GM23338 (cell line): Measurements from ENCODE around the gene PORCN.

Source experiments
- EZH2 ChIP-seq: fragments of 200-600 bp; sonication (generic); IDR thresholded peaks from one replicate; pipeline ENCODE4 v1.8.0; 2017; ENCODE audit warnings: antibody characterized with exemption, mild to moderate bottlenecking, low read depth; ENCODE audit not compliant: unreplicated experiment
- POLR2AphosphoS5 ChIP-seq: IDR thresholded peaks from 2 replicates; pipeline ENCODE4 v1.6.1; 2016; ENCODE audit warnings: antibody characterized with exemption, low read depth
- STAT1 ChIP-seq: IDR thresholded peaks from one replicate; pipeline ENCODE4 v1.6.1; 2016; ENCODE audit warnings: antibody characterized with exemption; ENCODE audit not compliant: unreplicated experiment
- TF ChIP-seq, protein P1 (sequence below): IDR thresholded peaks from one replicate; pipeline ENCODE4 v1.6.1; 2018; ENCODE audit warnings: antibody characterized with exemption; ENCODE audit not compliant: unreplicated experiment
- TF ChIP-seq, protein P2 (sequence below), 2 experiments: fragments of 200-600 bp in 1 of 2; sonication (generic) in 1 of 2; conservative IDR thresholded peaks; 2 replicates each; pipeline versions ENCODE4 v1.5.1 to v1.6.1; 2016 to 2017; ENCODE audit warnings: antibody characterized with exemption in 2 of 2, low read depth in 2 of 2, mild to moderate bottlenecking in 2 of 2, moderate library complexity in 1 of 2

GRCh38 chrX:48533165-48533564, 24.4 kb downstream of the PORCN start:
- TF ChIP-seq, protein P1, sequence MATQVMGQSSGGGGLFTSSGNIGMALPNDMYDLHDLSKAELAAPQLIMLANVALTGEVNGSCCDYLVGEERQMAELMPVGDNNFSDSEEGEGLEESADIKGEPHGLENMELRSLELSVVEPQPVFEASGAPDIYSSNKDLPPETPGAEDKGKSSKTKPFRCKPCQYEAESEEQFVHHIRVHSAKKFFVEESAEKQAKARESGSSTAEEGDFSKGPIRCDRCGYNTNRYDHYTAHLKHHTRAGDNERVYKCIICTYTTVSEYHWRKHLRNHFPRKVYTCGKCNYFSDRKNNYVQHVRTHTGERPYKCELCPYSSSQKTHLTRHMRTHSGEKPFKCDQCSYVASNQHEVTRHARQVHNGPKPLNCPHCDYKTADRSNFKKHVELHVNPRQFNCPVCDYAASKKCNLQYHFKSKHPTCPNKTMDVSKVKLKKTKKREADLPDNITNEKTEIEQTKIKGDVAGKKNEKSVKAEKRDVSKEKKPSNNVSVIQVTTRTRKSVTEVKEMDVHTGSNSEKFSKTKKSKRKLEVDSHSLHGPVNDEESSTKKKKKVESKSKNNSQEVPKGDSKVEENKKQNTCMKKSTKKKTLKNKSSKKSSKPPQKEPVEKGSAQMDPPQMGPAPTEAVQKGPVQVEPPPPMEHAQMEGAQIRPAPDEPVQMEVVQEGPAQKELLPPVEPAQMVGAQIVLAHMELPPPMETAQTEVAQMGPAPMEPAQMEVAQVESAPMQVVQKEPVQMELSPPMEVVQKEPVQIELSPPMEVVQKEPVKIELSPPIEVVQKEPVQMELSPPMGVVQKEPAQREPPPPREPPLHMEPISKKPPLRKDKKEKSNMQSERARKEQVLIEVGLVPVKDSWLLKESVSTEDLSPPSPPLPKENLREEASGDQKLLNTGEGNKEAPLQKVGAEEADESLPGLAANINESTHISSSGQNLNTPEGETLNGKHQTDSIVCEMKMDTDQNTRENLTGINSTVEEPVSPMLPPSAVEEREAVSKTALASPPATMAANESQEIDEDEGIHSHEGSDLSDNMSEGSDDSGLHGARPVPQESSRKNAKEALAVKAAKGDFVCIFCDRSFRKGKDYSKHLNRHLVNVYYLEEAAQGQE = no peak
- TF ChIP-seq POLR2AphosphoS5 (no peak), EZH2 (no peak), STAT1 (no peak)
- TF ChIP-seq, protein P2, sequence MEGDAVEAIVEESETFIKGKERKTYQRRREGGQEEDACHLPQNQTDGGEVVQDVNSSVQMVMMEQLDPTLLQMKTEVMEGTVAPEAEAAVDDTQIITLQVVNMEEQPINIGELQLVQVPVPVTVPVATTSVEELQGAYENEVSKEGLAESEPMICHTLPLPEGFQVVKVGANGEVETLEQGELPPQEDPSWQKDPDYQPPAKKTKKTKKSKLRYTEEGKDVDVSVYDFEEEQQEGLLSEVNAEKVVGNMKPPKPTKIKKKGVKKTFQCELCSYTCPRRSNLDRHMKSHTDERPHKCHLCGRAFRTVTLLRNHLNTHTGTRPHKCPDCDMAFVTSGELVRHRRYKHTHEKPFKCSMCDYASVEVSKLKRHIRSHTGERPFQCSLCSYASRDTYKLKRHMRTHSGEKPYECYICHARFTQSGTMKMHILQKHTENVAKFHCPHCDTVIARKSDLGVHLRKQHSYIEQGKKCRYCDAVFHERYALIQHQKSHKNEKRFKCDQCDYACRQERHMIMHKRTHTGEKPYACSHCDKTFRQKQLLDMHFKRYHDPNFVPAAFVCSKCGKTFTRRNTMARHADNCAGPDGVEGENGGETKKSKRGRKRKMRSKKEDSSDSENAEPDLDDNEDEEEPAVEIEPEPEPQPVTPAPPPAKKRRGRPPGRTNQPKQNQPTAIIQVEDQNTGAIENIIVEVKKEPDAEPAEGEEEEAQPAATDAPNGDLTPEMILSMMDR (conservative IDR thresholded peaks at IDR 0.05; ENCODE audit: low read depth in 2 of 2) = no peak
